ENCODE results near the gene EFHC1. TPM values are rescaled to one million over a fixed set of nuclear protein-coding genes. Genes with fewer than 3 reads are reported as not detected.

The EFHC1 gene
- total and polyA plus RNA-seq, 2 of the 13 experiments (the other 11 are each of a cell fraction or from before 2014, with no cell fraction given): 23.4 to 29.5 TPM

- TF ChIP-seq XRCC5 (optimal IDR thresholded peaks at IDR 0.05; ENCODE audit: low read length) (no peak), NFKBIZ (CRISPR knock-in tag; IDR thresholded peaks at IDR 0.05) (no peak), ZNF800 (CRISPR knock-in tag; IDR thresholded peaks at IDR 0.05) (no peak), ZHX2 (IDR thresholded peaks at IDR 0.05; ENCODE audit: low read depth) (no peak), ZHX2 (CRISPR knock-in tag; IDR thresholded peaks at IDR 0.05; ENCODE audit: borderline replicate concordance) (no peak), ZFP1 (CRISPR knock-in tag; IDR thresholded peaks at IDR 0.05) (no peak), ZSCAN21 (CRISPR knock-in tag; IDR thresholded peaks at IDR 0.05; ENCODE audit: borderline replicate concordance) (no peak), SRF (IDR thresholded peaks at IDR 0.05; ENCODE audit: low read depth, low read length) (no peak), ZNF710 (CRISPR knock-in tag; IDR thresholded peaks at IDR 0.05; ENCODE audit: borderline replicate concordance) (no peak), POLR2AphosphoS5 (IDR thresholded peaks at IDR 0.05; ENCODE audit: low read depth, low read length) (no peak), MED1 (CRISPR knock-in tag; IDR thresholded peaks at IDR 0.05) (no peak), MAFG (CRISPR knock-in tag; IDR thresholded peaks at IDR 0.05) (no peak), JARID2 (CRISPR knock-in tag; IDR thresholded peaks at IDR 0.05; ENCODE audit: insufficient replicate concordance) (no peak), CEBPZ (IDR thresholded peaks at IDR 0.05; ENCODE audit: low read length) (no peak), ZNF138 (CRISPR knock-in tag; IDR thresholded peaks at IDR 0.05; ENCODE audit: low read depth) (no peak)
Measured at GRCh38 chr6:52566853-52567279, 146.7 kb downstream of the EFHC1 start (continued).
